ENCODE measurements around the gene CD96.

Gene CD96

GRCh38 chr3:111684640-111685039 is 142.6 kb downstream of the CD96 start:
- DNase-seq, result no peak

- DNase-seq, result no peak
Measured at GRCh38 chr3:111688190-111688800, 146.3 kb downstream of the CD96 start.

- DNase-seq, result peak; percentile 79 to 97
Measured at GRCh38 chr3:111690242-111690641, 148.2 kb downstream of the CD96 start.

- DNase-seq, result peak in 1 of 2 experiments; percentile 70
Measured at GRCh38 chr3:111691293-111691909, 149.4 kb downstream of the CD96 start.

- no peak for DNase-seq
Measured at GRCh38 chr3:111692593-111693552, 150.9 kb downstream of the CD96 start.

- no peak for DNase-seq
Measured at GRCh38 chr3:111694471-111694870, 152.5 kb downstream of the CD96 start.

- DNase-seq, result no peak
Measured at GRCh38 chr3:111695636-111696117, 153.7 kb downstream of the CD96 start.

- no peak for DNase-seq
Measured at GRCh38 chr3:111700054-111700453, 158.1 kb downstream of the CD96 start.

- DNase-seq, result no peak
Measured at GRCh38 chr3:111701292-111701906, 159.4 kb downstream of the CD96 start.

Measured in NCI-H2081 (cell line).